Measurements from ENCODE around the gene LRATD1.

- no peak for TF ChIP-seq CTCF (IDR thresholded peaks at IDR 0.05; ENCODE audit: low read length)
- TF ChIP-seq EZH2 (IDR thresholded peaks at IDR 0.05; ENCODE audit: borderline replicate concordance, low read length), result no peak
Observed at GRCh38 chr2:14626873-14627272, 5.6 kb upstream of the LRATD1 start.

Measured in OCI-LY1 (cell line).